ENCODE data around the gene LYRM2. TPM values are rescaled to one million over a fixed set of nuclear protein-coding genes. Genes with fewer than 3 reads are reported as not detected.

The LYRM2 gene
- total and polyA plus RNA-seq, 2 of the 8 experiments (the other 6 are each of a cell fraction or from before 2014, with no cell fraction given), result 7.3 to 25.7 TPM

DNA sequence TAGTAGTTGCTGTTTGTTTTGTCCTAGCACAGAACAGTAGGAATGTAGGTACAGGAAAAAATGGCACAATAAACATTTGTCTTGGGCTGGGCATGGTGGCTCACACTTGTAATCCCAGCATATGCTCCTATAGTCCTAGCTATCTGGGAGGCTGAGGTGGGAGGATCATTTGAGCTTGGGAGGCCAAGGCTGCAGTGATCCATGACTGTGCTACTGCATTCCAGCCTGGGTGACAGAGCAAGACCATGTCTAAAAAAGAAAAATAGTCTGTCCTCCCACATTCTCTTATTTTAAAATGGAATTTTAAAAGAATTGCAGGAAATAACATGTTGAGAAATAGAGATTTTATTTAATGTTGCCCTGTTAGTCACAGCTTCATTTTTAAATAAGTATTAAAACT lies 117.8 kb downstream of the LYRM2 start:
- no peak overlapping the region for H3K14ac ChIP-seq (ENCODE audit: insufficient read length)
- no peaks in the 10 kb centered on the region for H3K36me3 ChIP-seq (ENCODE audit: control insufficient read depth in 2 of 4, insufficient read depth in 4 of 4, low read length in 3 of 4)
- H3K9ac ChIP-seq (replicated peaks in 1 of 4; ENCODE audit: extremely low read depth in 1 of 4, low read depth in 3 of 4, low read length in 3 of 4), result no peak overlapping the region
- no peak overlapping the region for H3K27ac ChIP-seq (ENCODE audit: low read depth, low read length)
- H4K5ac ChIP-seq (ENCODE audit: insufficient read length, low read depth, low read length), result no peak overlapping the region
- DNase-seq (ENCODE audit: low read depth in 1 of 2, low spot score in 2 of 2), result no peak
- no peak overlapping the region for H3K18ac ChIP-seq (ENCODE audit: extremely low read depth, low read length)
- no peaks in the 10 kb centered on the region for H3K4me1 ChIP-seq (replicated peaks in 1 of 4; ENCODE audit: control insufficient read depth in 3 of 4, insufficient read depth in 4 of 4, low read length in 3 of 4)
- H3K9me3 ChIP-seq (ENCODE audit: insufficient read depth in 2 of 2, low read depth in 1 of 2, low read length in 1 of 2), result no peaks in the 10 kb centered on the region
- no peak overlapping the region for H3K23ac ChIP-seq (ENCODE audit: insufficient read length)
- H2BK12ac ChIP-seq (ENCODE audit: low read depth, low read length), result no peak overlapping the region
- no peak overlapping the region for H2BK15ac ChIP-seq (ENCODE audit: low read length)
- no peak overlapping the region for H3K56ac ChIP-seq (replicated peaks; ENCODE audit: insufficient read length, low read depth, low read length)
- no peak overlapping the region for H3K4me2 ChIP-seq (ENCODE audit: insufficient read depth in 1 of 2, low read depth in 2 of 2, low read length in 2 of 2)
- no peaks in the 10 kb centered on the region; a peak in 2 of 7 replicates for H3K27me3 ChIP-seq (replicated peaks in 1 of 4; ENCODE audit: control insufficient read depth in 3 of 4, extremely low read depth in 1 of 4, insufficient read depth in 3 of 4, low read length in 3 of 4)
- no peak overlapping the region for H2AK5ac ChIP-seq (ENCODE audit: low read depth, low read length)
- no peak overlapping the region for H2BK120ac ChIP-seq (replicated peaks; ENCODE audit: low read depth, low read length)
- H3K79me2 ChIP-seq (ENCODE audit: control insufficient read depth in 1 of 2, insufficient read depth in 2 of 2, low read length in 2 of 2), result no peaks in the 10 kb centered on the region
- H2BK5ac ChIP-seq (ENCODE audit: low read depth, low read length), result no peak overlapping the region
- no peak overlapping the region for H4K91ac ChIP-seq (replicated peaks; ENCODE audit: insufficient read length, low read length)
- no peaks in the 10 kb centered on the region for H3K79me1 ChIP-seq (ENCODE audit: low read depth, low read length)
- no peak overlapping the region for H3K4ac ChIP-seq (replicated peaks; ENCODE audit: insufficient read length, low read depth, low read length)
- H4K20me1 ChIP-seq (replicated peaks in 1 of 2; ENCODE audit: control insufficient read depth in 1 of 2, insufficient read depth in 2 of 2, low read length in 2 of 2), result no peaks in the 10 kb centered on the region
- no peak for FAIRE-seq
- H4K8ac ChIP-seq (ENCODE audit: extremely low read depth, insufficient read depth, low read length), result no peak overlapping the region
- H2BK20ac ChIP-seq (ENCODE audit: low read length), result no peak overlapping the region
- H3K4me3 ChIP-seq (ENCODE audit: extremely low read depth in 1 of 4, insufficient read depth in 2 of 4, low read depth in 3 of 4, low read length in 4 of 4), result no peak overlapping the region
- H2AFZ ChIP-seq (ENCODE audit: low read length), result no peak overlapping the region
- no peaks in the 10 kb centered on the region for H3K23me2 ChIP-seq (ENCODE audit: low read depth, low read length)
- ChIA-PET CTCF (ENCODE audit: partially characterized antibody) (interaction anchor here (0.8 to 1.4 kb wide), 6 partner anchors 11 to 88 kb away, joined by 3 to 7 read pairs (median 3); no protein-coding TSS in a partner anchor), POLR2A (ENCODE audit: partially characterized antibody) (no interaction called here)
- TF ChIP-seq RBBP5 (IDR thresholded peaks at IDR 0.05; ENCODE audit: borderline replicate concordance, low read depth, low read length) (no peak), SP2 (IDR thresholded peaks at IDR 0.05; ENCODE audit: low read length) (no peak), RXRA (IDR thresholded peaks at IDR 0.05; ENCODE audit: insufficient read depth, low read depth, low read length) (no peak), BRCA1 (IDR thresholded peaks at IDR 0.05; ENCODE audit: low read depth, low read length) (no peak), CREB1 (IDR thresholded peaks at IDR 0.05) (no peak), JUN (IDR thresholded peaks at IDR 0.05; ENCODE audit: low read depth, low read length) (no peak), TAF7 (optimal IDR thresholded peaks at IDR 0.05; ENCODE audit: borderline replicate concordance, low read depth, low read length) (no peak), HDAC6 (IDR thresholded peaks at IDR 0.05; ENCODE audit: low read depth, low read length) (no peak), YY1 (IDR thresholded peaks at IDR 0.05; ENCODE audit: low read depth, low read length) (no peak), KDM4A (IDR thresholded peaks at IDR 0.05; ENCODE audit: low read depth, low read length, severe bottlenecking) (no peak), CBX8 (IDR thresholded peaks at IDR 0.05; ENCODE audit: borderline replicate concordance, low read depth, low read length) (no peak), CHD1 (IDR thresholded peaks at IDR 0.05; ENCODE audit: low read depth, low read length) (no peak)
- TF ChIP-seq, protein P1, sequence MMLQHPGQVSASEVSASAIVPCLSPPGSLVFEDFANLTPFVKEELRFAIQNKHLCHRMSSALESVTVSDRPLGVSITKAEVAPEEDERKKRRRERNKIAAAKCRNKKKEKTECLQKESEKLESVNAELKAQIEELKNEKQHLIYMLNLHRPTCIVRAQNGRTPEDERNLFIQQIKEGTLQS (IDR thresholded peaks at IDR 0.05; ENCODE audit: insufficient read depth, low read depth, low read length), result no peak
